H1 (cell line): ENCODE results near the gene CFAP61. TPM values are rescaled to one million over a fixed set of nuclear protein-coding genes. Genes with fewer than 3 reads are reported as not detected.

Source experiments
- CTCF ChIA-PET: fragments of 300-600 bp; sonication (Branson Sonifier 250); formaldehyde crosslinking; loops from one replicate; lab custom pipeline; 2021; ENCODE audit not compliant: partially characterized antibody; lab: Charles Lee
- POLR2A ChIA-PET: fragments of 300-600 bp; sonication (Branson Sonifier 250); formaldehyde crosslinking; loops from one replicate; lab custom pipeline; 2021; ENCODE audit warnings: inconsistent platforms; ENCODE audit not compliant: partially characterized antibody; lab: Charles Lee
- DNase-seq, 2 experiments: peaks; one replicate each; pipeline versions ENCODE4 v3.0.0 to v3.0.0-alpha.2; 2010 to 2022; ENCODE audit warnings: low spot score in 2 of 2, low read depth in 1 of 2, mixed read lengths in 1 of 2
- FAIRE-seq: peaks from 2 replicates; lab custom pipeline; 2011; peaks lifted over from hg19 to GRCh38; lab: Jason Lieb, UNC
- H2AFZ ChIP-seq: 2 replicates; pipeline ENCODE4 v1.8.1; 2012; ENCODE audit warnings: low read length, inconsistent platforms
- H2AK5ac ChIP-seq: 2 replicates; pipeline ENCODE4 v1.6.1; 2013; ENCODE audit warnings: low read depth, low read length
- H2BK120ac ChIP-seq: replicated peaks from 2 replicates; pipeline ENCODE3; 2013; ENCODE audit warnings: low read depth, low read length, inconsistent platforms
- H2BK12ac ChIP-seq: 2 replicates; pipeline ENCODE4 v1.6.1; 2013; ENCODE audit warnings: low read depth, low read length
- H2BK15ac ChIP-seq: 2 replicates; pipeline ENCODE4 v1.6.1; 2013; ENCODE audit warnings: low read length
- H2BK20ac ChIP-seq: 2 replicates; pipeline ENCODE4 v1.6.1; 2013; ENCODE audit warnings: low read length
- H2BK5ac ChIP-seq: 2 replicates; pipeline ENCODE4 v1.6.1; 2013; ENCODE audit warnings: low read depth, low read length
- H3K14ac ChIP-seq: 2 replicates; pipeline ENCODE4 v1.6.1; 2013; ENCODE audit warnings: inconsistent platforms; ENCODE audit not compliant: insufficient read length
- H3K18ac ChIP-seq: 2 replicates; pipeline ENCODE4 v1.6.1; 2013; ENCODE audit warnings: low read length; ENCODE audit errors: extremely low read depth
- H3K23ac ChIP-seq: 2 replicates; pipeline ENCODE4 v1.6.1; 2013; ENCODE audit warnings: inconsistent platforms; ENCODE audit not compliant: insufficient read length
- H3K23me2 ChIP-seq: 2 replicates; pipeline ENCODE4 v1.6.1; 2013; ENCODE audit warnings: low read depth, low read length
- H3K27ac ChIP-seq: 2 replicates; pipeline ENCODE4 v1.6.1; 2011; ENCODE audit warnings: low read depth, low read length, inconsistent platforms
- H3K27me3 ChIP-seq, 4 experiments: replicated peaks in 1 of 4; 1 replicate in 1 of 4; 2 replicates in 3 of 4; pipeline versions ENCODE4 v1.6.1 to v1.8.1; 2011 to 2013; ENCODE audit warnings: low read length in 3 of 4, mild to moderate bottlenecking in 3 of 4, inconsistent platforms in 2 of 4, mixed read lengths in 2 of 4, moderate library complexity in 1 of 4; ENCODE audit not compliant: control insufficient read depth in 3 of 4, insufficient read depth in 3 of 4; ENCODE audit errors: extremely low read depth in 1 of 4
- H3K36me3 ChIP-seq, 4 experiments: 2 replicates each; pipeline versions ENCODE4 v1.6.1 to v1.8.1; 2011 to 2013; ENCODE audit warnings: mild to moderate bottlenecking in 4 of 4, low read length in 3 of 4, moderate library complexity in 2 of 4, control low read depth in 1 of 4, inconsistent platforms in 1 of 4; ENCODE audit not compliant: insufficient read depth in 4 of 4, control insufficient read depth in 2 of 4
- H3K4ac ChIP-seq: replicated peaks from 2 replicates; pipeline ENCODE3; 2013; ENCODE audit warnings: low read length, low read depth, mixed read lengths, inconsistent platforms; ENCODE audit not compliant: insufficient read length
- H3K4me1 ChIP-seq, 4 experiments: replicated peaks in 1 of 4; 1 replicate in 1 of 4; 2 replicates in 3 of 4; pipeline versions ENCODE4 v1.6.1 to v1.8.1; 2011 to 2013; ENCODE audit warnings: low read length in 3 of 4, inconsistent platforms in 2 of 4, mixed read lengths in 1 of 4; ENCODE audit not compliant: insufficient read depth in 4 of 4, control insufficient read depth in 3 of 4
- H3K4me2 ChIP-seq, 2 experiments: 2 replicates each; pipeline versions ENCODE4 v1.6.1 to v1.8.1; 2011 to 2013; ENCODE audit warnings: low read depth in 2 of 2, low read length in 2 of 2, control low read depth in 1 of 2, inconsistent platforms in 1 of 2, mild to moderate bottlenecking in 1 of 2; ENCODE audit not compliant: insufficient read depth in 1 of 2
- H3K4me3 ChIP-seq, 4 experiments: fragments of 200-600, 300-600 bp in 1 of 4; sonication (generic), shearing (Covaris generic), sonication (Bioruptor Twin) in 1 of 4; 2 replicates each; pipeline versions ENCODE4 v1.5.1 to v1.8.1; 2011 to 2016; ENCODE audit warnings: low read length in 4 of 4, low read depth in 3 of 4, control low read depth in 2 of 4, inconsistent platforms in 2 of 4, mild to moderate bottlenecking in 2 of 4, mixed read lengths in 1 of 4, moderate library complexity in 1 of 4; ENCODE audit not compliant: insufficient read depth in 2 of 4; ENCODE audit errors: extremely low read depth in 1 of 4
- H3K56ac ChIP-seq: replicated peaks from 2 replicates; pipeline ENCODE3; 2013; ENCODE audit warnings: low read depth, mild to moderate bottlenecking, mixed read lengths, low read length, inconsistent platforms; ENCODE audit not compliant: insufficient read length
- H3K79me1 ChIP-seq: 2 replicates; pipeline ENCODE4 v1.6.1; 2013; ENCODE audit warnings: low read depth, low read length, control low read depth
- H3K79me2 ChIP-seq, 2 experiments: 2 replicates each; pipeline versions ENCODE4 v1.6.1 to v1.8.1; 2012 to 2013; ENCODE audit warnings: low read length in 2 of 2, mild to moderate bottlenecking in 2 of 2, inconsistent platforms in 1 of 2; ENCODE audit not compliant: insufficient read depth in 2 of 2, control insufficient read depth in 1 of 2
- H3K9ac ChIP-seq, 4 experiments: replicated peaks in 1 of 4; 1 replicate in 1 of 4; 2 replicates in 3 of 4; pipeline versions ENCODE4 v1.6.1 to v1.8.1; 2011 to 2013; ENCODE audit warnings: low read depth in 3 of 4, low read length in 3 of 4, control low read depth in 2 of 4, mild to moderate bottlenecking in 2 of 4, moderate library complexity in 2 of 4, inconsistent platforms in 1 of 4; ENCODE audit errors: extremely low read depth in 1 of 4
- H3K9me3 ChIP-seq, 2 experiments: 2 replicates each; pipeline versions ENCODE4 v1.6.1 to v1.8.1; 2012 to 2013; ENCODE audit warnings: mild to moderate bottlenecking in 2 of 2, moderate library complexity in 2 of 2, control low read depth in 1 of 2, inconsistent platforms in 1 of 2, low read depth in 1 of 2, low read length in 1 of 2, mixed read lengths in 1 of 2; ENCODE audit not compliant: insufficient read depth in 2 of 2
- H4K20me1 ChIP-seq, 2 experiments: replicated peaks in 1 of 2; 2 replicates each; pipeline versions ENCODE3 to v1.8.1; 2011 to 2013; ENCODE audit warnings: inconsistent platforms in 2 of 2, low read length in 2 of 2, mild to moderate bottlenecking in 1 of 2; ENCODE audit not compliant: insufficient read depth in 2 of 2, control insufficient read depth in 1 of 2
- H4K5ac ChIP-seq: 2 replicates; pipeline ENCODE4 v1.6.1; 2013; ENCODE audit warnings: low read length, low read depth, mixed read lengths, inconsistent platforms; ENCODE audit not compliant: insufficient read length
- H4K8ac ChIP-seq: 2 replicates; pipeline ENCODE4 v1.8.0; 2013; ENCODE audit warnings: mild to moderate bottlenecking, moderate library complexity, low read length, inconsistent platforms; ENCODE audit not compliant: insufficient read depth; ENCODE audit errors: extremely low read depth
- H4K91ac ChIP-seq: replicated peaks from 2 replicates; pipeline ENCODE3; 2013; ENCODE audit warnings: low read length, mixed read lengths, inconsistent platforms; ENCODE audit not compliant: insufficient read length
- CTBP2 ChIP-seq: IDR thresholded peaks from 2 replicates; pipeline ENCODE4 v1.7.0; 2011; ENCODE audit warnings: borderline replicate concordance, mild to moderate bottlenecking, moderate library complexity, mixed read lengths, low read length; ENCODE audit not compliant: insufficient read depth, insufficient read length
- EZH2 ChIP-seq: fragments of 200-600 bp; sonication (generic); IDR thresholded peaks from 2 replicates; pipeline ENCODE4 v1.7.1; 2012; ENCODE audit warnings: low read depth, mild to moderate bottlenecking, moderate library complexity, low read length, inconsistent platforms; ENCODE audit not compliant: severe bottlenecking
- FOSL1 ChIP-seq: IDR thresholded peaks from 2 replicates; pipeline ENCODE4 v1.6.1; 2011; ENCODE audit warnings: mild to moderate bottlenecking, low read depth, low read length, moderate library complexity; ENCODE audit not compliant: insufficient read depth
- GTF2F1 ChIP-seq: IDR thresholded peaks from 2 replicates; pipeline ENCODE4 v1.6.1; 2012; ENCODE audit warnings: low read depth, low read length, improper control_type of control experiment, borderline replicate concordance
- RXRA ChIP-seq: IDR thresholded peaks from 2 replicates; pipeline ENCODE4 v1.6.1; 2011; ENCODE audit warnings: low read depth, mild to moderate bottlenecking, low read length, moderate library complexity; ENCODE audit not compliant: insufficient read depth
- SUZ12 ChIP-seq: fragments of 200-600 bp; sonication (generic); IDR thresholded peaks from 2 replicates; pipeline ENCODE4 v1.6.1; 2012; ENCODE audit warnings: mild to moderate bottlenecking, inconsistent platforms, low read length, moderate library complexity, mixed read lengths
- TBP ChIP-seq: IDR thresholded peaks from 2 replicates; pipeline ENCODE4 v1.6.1; 2011; ENCODE audit warnings: low read depth, low read length, improper control_type of control experiment
- WGBS, 2 experiments: shearing (Covaris generic) in 1 of 2; methylation state at CpG; one replicate each; pipeline versions ENCODE4 v1.1.6 to v1.1.7; 2013 to 2015; ENCODE audit warnings: low lambda C conversion rate in 2 of 2, mixed read lengths in 2 of 2, inconsistent platforms in 1 of 2, low coverage in 1 of 2, missing lambda C conversion rate in 1 of 2; ENCODE audit not compliant: insufficient replicate concordance in 2 of 2, insufficient coverage in 1 of 2, insufficient read length in 1 of 2; ENCODE audit errors: extremely low coverage in 1 of 2, missing lambda C conversion rate in 1 of 2; 5-methylcytosine and 5-hydroxymethylcytosine counted together
- polyA plus RNA-seq, 7 experiments: library from polyadenylated mRNA; depleted of rRNA in 3 of 7; stranded (reverse) in 5 of 7; unstranded in 2 of 7; fragments of >200 nt in 5 of 7; fragments of 200-250 nt in 2 of 7; gene quantifications; 1 replicate in 5 of 7; 2 replicates in 1 of 7; 4 replicates in 1 of 7; pipeline versions ENCODE4 v1.2.1 to v1.2.3, GENCODE V29; 2011 to 2013; ENCODE audit warnings: missing spikeins in 2 of 7, mixed read lengths in 2 of 7
- total RNA-seq: library from RNA; stranded (reverse); fragmentation: NEBNext Ultra II Directional; extraction: Animal tissue kit (Norgen Biotek cat#: 25700); gene quantifications from 2 replicates; pipeline ENCODE4 v1.2.1, GENCODE V29; 2021

The CFAP61 gene
- total and polyA plus RNA-seq, 2 of the 8 experiments (the other 6 are each of a cell fraction or from before 2014, with no cell fraction given): 0.29 to 0.61 TPM

GRCh38 chr20:20210943-20211273 is 158.6 kb downstream of the CFAP61 start:
- H3K4me3 ChIP-seq: no peak overlapping the region
- H4K20me1 ChIP-seq: no peaks in the 10 kb centered on the region
- TF ChIP-seq FOSL1 (no peak), CTBP2 (no peak), SUZ12 (no peak), TBP (no peak), EZH2 (no peak), GTF2F1 (no peak), RXRA (no peak)
- H3K56ac ChIP-seq: no peak overlapping the region
- no peak overlapping the region for H3K4me2 ChIP-seq
- POLR2A ChIA-PET: interaction anchor here (0.7 kb wide), 1 partner anchor 14 kb away, joined by 3 read pairs; no protein-coding TSS in a partner anchor
- H2AFZ ChIP-seq: no peak overlapping the region
- no peak overlapping the region for H3K9ac ChIP-seq
- H2BK120ac ChIP-seq: no peak overlapping the region
- H3K79me1 ChIP-seq: no peaks in the 10 kb centered on the region
- DNase-seq: no peak
- H3K14ac ChIP-seq: no peak overlapping the region
- no peak overlapping the region for H3K18ac ChIP-seq
- H4K5ac ChIP-seq: no peak overlapping the region
- H3K36me3 ChIP-seq: no peaks in the 10 kb centered on the region
- no peak overlapping the region for H4K8ac ChIP-seq
- H3K79me2 ChIP-seq: no peaks in the 10 kb centered on the region
- FAIRE-seq: no peak
- H2BK20ac ChIP-seq: no peak overlapping the region
- CTCF ChIA-PET: interaction anchor here (1.4 kb wide), 1 partner anchor 26 kb away, joined by 9 read pairs; no protein-coding TSS in a partner anchor
- peaks cover 0 to 3% (median 1%) of the 10 kb centered on the region in 4 experiments; a peak in 3 of 7 replicates for H3K4me1 ChIP-seq
- no peak overlapping the region for H2BK12ac ChIP-seq
- H3K9me3 ChIP-seq: no peaks in the 10 kb centered on the region
- H2BK5ac ChIP-seq: no peak overlapping the region
- no peak overlapping the region for H3K23ac ChIP-seq
- no peak overlapping the region for H2BK15ac ChIP-seq
- H4K91ac ChIP-seq: no peak overlapping the region
- 95% methylated on average over 6 of the region's 6 CpGs; no CpG with 5 or more reads in 1 of the 2 experiments for WGBS, 2 experiments
- H3K23me2 ChIP-seq: no peaks in the 10 kb centered on the region
- H3K4ac ChIP-seq: no peak overlapping the region
- no peak overlapping the region for H3K27ac ChIP-seq
- no peaks in the 10 kb centered on the region for H3K27me3 ChIP-seq
- H2AK5ac ChIP-seq: no peak overlapping the region
